PC-3 (cell line): ENCODE results near the gene AUTS2. TPM values are rescaled to one million over a fixed set of nuclear protein-coding genes. Genes with fewer than 3 reads are reported as not detected.

Source experiments
- ATAC-seq: fragments of 200-7000 bp; cut with Tn5 transposase; 2 replicates; pipeline ENCODE4 v1.9.1; 2020; ENCODE audit warnings: mild to moderate bottlenecking, moderate library complexity
- BruUV-seq: library from RNA; stranded (reverse); fragments of 400-500 nt; replicated peaks from 2 replicates; lab custom pipeline; 2021; lab: Mats Ljungman, UMichigan
- CTCF ChIA-PET: fragments of 300-600 bp; sonication (Branson Sonifier 250); formaldehyde crosslinking; loops from one replicate; lab custom pipeline; 2022; ENCODE audit warnings: antibody characterized with exemption; lab: Charles Lee
- POLR2A ChIA-PET: fragments of 300-600 bp; sonication (Branson Sonifier 250); formaldehyde crosslinking; loops from one replicate; lab custom pipeline; 2022; ENCODE audit warnings: antibody characterized with exemption; ENCODE audit not compliant: unreplicated experiment; lab: Charles Lee
- DNase-seq: peaks from one replicate; pipeline ENCODE4 v3.0.0-alpha.2; 2015
- H2AFZ ChIP-seq: fragments of 300-600 bp; sonication (generic); 2 replicates; pipeline ENCODE4 v1.6.0; 2016; ENCODE audit warnings: antibody characterized with exemption, low read length
- H3F3A ChIP-seq: fragments of 300-600 bp; sonication (generic); one replicate; pipeline ENCODE4 v1.6.0; 2017; ENCODE audit warnings: antibody characterized with exemption, low read length, control low read depth, mild to moderate bottlenecking; ENCODE audit not compliant: unreplicated experiment
- H3K27ac ChIP-seq: fragments of 300-600 bp; sonication (generic); 2 replicates; pipeline ENCODE4 v1.5.1; 2016; ENCODE audit warnings: mild to moderate bottlenecking, low read length
- H3K27me3 ChIP-seq: fragments of 300-600 bp; sonication (generic); 2 replicates; pipeline ENCODE4 v1.6.1; 2016; ENCODE audit warnings: low read length, mixed read lengths
- H3K36me3 ChIP-seq: fragments of 300-600 bp; sonication (generic); 2 replicates; pipeline ENCODE4 v1.6.1; 2016; ENCODE audit warnings: low read depth, mixed run types, low read length, mixed read lengths
- H3K4me1 ChIP-seq: fragments of 300-600 bp; sonication (generic); 2 replicates; pipeline ENCODE4 v1.5.1; 2016; ENCODE audit warnings: low read length; ENCODE audit not compliant: insufficient read depth
- H3K4me2 ChIP-seq: fragments of 300-600 bp; sonication (generic); 2 replicates; pipeline ENCODE4 v1.6.0; 2016; ENCODE audit warnings: low read length
- H3K4me3 ChIP-seq: fragments of 300-600 bp; sonication (generic); 2 replicates; pipeline ENCODE4 v1.5.1; 2016; ENCODE audit warnings: mild to moderate bottlenecking, low read length, mixed read lengths
- H3K79me2 ChIP-seq: fragments of 300-600 bp; sonication (generic); 2 replicates; pipeline ENCODE4 v1.6.1; 2017; ENCODE audit warnings: low read length, mixed read lengths
- H3K9ac ChIP-seq: fragments of 300-600 bp; sonication (generic); 2 replicates; pipeline ENCODE4 v1.6.0; 2016; ENCODE audit warnings: mild to moderate bottlenecking, low read length
- H3K9me2 ChIP-seq: fragments of 300-600 bp; sonication (generic); replicated peaks from 2 replicates; pipeline ENCODE4 v1.6.1; 2016; ENCODE audit warnings: mixed run types, low read length, mixed read lengths
- H3K9me3 ChIP-seq: fragments of 300-600 bp; sonication (generic); 2 replicates; pipeline ENCODE4 v1.6.1; 2016; ENCODE audit warnings: low read length, mixed read lengths
- H4K20me1 ChIP-seq: fragments of 300-600 bp; sonication (generic); 2 replicates; pipeline ENCODE4 v1.6.1; 2016; ENCODE audit warnings: low read length, mixed read lengths
- EZH2 ChIP-seq: fragments of 300-600 bp; sonication (generic); IDR thresholded peaks from one replicate; pipeline ENCODE4 v1.6.1; 2017; ENCODE audit warnings: antibody characterized with exemption, mild to moderate bottlenecking, low read length; ENCODE audit not compliant: unreplicated experiment
- EZH2phosphoT487 ChIP-seq: fragments of 300-600 bp; sonication (generic); IDR thresholded peaks from 2 replicates; pipeline ENCODE4 v1.6.1; 2018; ENCODE audit warnings: mild to moderate bottlenecking, antibody characterized with exemption, low read length, borderline replicate concordance
- intact Hi-C: fragments of 100-400 bp; cut with micrococcal nuclease; formaldehyde crosslinking; loops from 2 replicates; pipeline ENCODE4 v1.9.0; 2023
- total RNA-seq: library from RNA; depleted of rRNA; stranded (reverse); fragments of >200 nt; gene quantifications from 2 replicates; pipeline ENCODE4 v1.2.3, GENCODE V29; 2014
- TF ChIP-seq, protein P1 (sequence below): fragments of 300-600 bp; sonication (generic); conservative IDR thresholded peaks from 2 replicates; pipeline ENCODE4 v1.5.1; 2017; ENCODE audit warnings: antibody characterized with exemption, low read depth, mild to moderate bottlenecking, low read length

The AUTS2 gene
- total RNA-seq, 1 experiment from 2014 or later: not detected

DNA sequence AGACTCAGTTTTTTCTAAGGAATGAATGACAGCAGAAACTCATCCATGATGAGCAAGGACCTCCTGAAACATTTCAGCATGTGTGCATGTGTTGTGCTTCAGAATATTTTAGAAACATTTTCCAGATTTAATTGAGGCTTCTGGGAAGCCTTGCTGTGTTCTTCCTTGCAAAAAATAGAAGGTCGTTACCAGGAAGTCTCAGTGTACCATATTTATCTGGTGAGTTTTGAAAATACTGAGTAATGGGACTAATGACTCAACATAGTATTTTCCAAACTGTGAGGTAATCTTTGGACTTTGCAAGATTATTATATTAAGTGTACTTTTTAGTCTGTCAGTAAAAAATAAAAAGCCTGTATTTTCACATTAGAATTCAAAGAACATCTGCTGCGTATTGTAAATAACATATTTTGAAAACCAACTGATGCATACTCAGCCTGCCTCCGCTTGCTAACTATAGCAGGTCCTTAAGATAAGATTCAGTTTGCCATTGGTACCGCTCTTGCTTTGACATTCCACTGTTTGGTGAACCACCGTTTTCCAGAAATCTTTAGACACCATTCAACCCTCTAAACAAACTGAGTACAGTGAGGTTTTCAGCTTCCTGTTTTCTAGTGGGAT, 794.1 kb downstream of the AUTS2 start:
- Histone ChIP-seq H3K27ac (no peak overlapping the region), H3K9me2 (no peaks in the 10 kb centered on the region), H4K20me1 (no peaks in the 10 kb centered on the region), H3K4me1 (no peaks in the 10 kb centered on the region), H3K27me3 (no peaks in the 10 kb centered on the region), H3K4me3 (no peak overlapping the region), H3K36me3 (no peaks in the 10 kb centered on the region), H3F3A (no peaks in the 10 kb centered on the region), H3K9me3 (no peaks in the 10 kb centered on the region), H3K79me2 (no peaks in the 10 kb centered on the region), H2AFZ (no peak overlapping the region), H3K9ac (no peak overlapping the region), H3K4me2 (no peak overlapping the region)
- ChIA-PET POLR2A (no interaction called here), CTCF (no interaction called here)
- intact Hi-C loops: no loop called here
- no peak for DNase-seq
- no TSS peak for BruUV-seq
- no peak for ATAC-seq
- no peak for TF ChIP-seq EZH2phosphoT487
- TF ChIP-seq EZH2: no peak
- TF ChIP-seq, protein P1, sequence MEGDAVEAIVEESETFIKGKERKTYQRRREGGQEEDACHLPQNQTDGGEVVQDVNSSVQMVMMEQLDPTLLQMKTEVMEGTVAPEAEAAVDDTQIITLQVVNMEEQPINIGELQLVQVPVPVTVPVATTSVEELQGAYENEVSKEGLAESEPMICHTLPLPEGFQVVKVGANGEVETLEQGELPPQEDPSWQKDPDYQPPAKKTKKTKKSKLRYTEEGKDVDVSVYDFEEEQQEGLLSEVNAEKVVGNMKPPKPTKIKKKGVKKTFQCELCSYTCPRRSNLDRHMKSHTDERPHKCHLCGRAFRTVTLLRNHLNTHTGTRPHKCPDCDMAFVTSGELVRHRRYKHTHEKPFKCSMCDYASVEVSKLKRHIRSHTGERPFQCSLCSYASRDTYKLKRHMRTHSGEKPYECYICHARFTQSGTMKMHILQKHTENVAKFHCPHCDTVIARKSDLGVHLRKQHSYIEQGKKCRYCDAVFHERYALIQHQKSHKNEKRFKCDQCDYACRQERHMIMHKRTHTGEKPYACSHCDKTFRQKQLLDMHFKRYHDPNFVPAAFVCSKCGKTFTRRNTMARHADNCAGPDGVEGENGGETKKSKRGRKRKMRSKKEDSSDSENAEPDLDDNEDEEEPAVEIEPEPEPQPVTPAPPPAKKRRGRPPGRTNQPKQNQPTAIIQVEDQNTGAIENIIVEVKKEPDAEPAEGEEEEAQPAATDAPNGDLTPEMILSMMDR: no peak

DNA sequence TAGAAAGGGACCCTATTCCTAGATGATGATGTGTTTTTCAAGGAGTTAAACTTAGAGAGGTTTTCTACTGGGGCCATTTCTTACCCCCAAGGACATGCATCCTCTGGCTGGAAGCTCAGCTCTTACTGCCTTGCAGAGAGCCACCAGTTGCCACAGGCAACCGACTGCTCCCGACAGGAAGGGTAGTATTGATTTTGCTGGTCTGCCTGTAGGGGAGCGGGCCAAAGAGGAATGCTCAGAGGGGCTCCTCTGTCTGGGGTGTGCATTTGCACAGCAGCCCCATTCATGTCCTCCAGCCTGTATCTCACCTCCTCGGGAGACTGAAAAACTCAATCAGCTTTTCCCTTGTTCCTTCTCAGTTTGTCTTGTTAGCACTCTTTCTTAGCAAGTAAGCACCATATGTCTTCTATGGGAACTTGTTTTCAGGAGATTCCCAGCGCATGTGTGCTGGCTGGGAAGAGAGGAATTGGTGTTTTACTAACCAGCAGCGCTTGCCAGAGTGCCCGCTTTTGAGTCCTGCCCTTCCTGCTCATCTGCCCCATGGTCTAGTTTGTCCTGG, 794.7 kb downstream of the AUTS2 start:
- Histone ChIP-seq H3K9me2 (no peaks in the 10 kb centered on the region), H3K9me3 (no peaks in the 10 kb centered on the region), H3K9ac (no peak overlapping the region), H2AFZ (no peak overlapping the region), H3K27me3 (no peaks in the 10 kb centered on the region), H3F3A (no peaks in the 10 kb centered on the region), H3K4me3 (no peak overlapping the region), H3K4me1 (no peaks in the 10 kb centered on the region), H3K27ac (no peak overlapping the region), H3K4me2 (no peak overlapping the region), H3K36me3 (no peaks in the 10 kb centered on the region), H4K20me1 (no peaks in the 10 kb centered on the region), H3K79me2 (no peaks in the 10 kb centered on the region)
- no TSS peak for BruUV-seq
- ATAC-seq (no peak), DNase-seq (no peak)
- CTCF ChIA-PET: no interaction called here
- intact Hi-C loops: no loop called here
- POLR2A ChIA-PET: no interaction called here
- TF ChIP-seq, protein P1: no peak
- TF ChIP-seq EZH2phosphoT487 (no peak), EZH2 (no peak)

DNA sequence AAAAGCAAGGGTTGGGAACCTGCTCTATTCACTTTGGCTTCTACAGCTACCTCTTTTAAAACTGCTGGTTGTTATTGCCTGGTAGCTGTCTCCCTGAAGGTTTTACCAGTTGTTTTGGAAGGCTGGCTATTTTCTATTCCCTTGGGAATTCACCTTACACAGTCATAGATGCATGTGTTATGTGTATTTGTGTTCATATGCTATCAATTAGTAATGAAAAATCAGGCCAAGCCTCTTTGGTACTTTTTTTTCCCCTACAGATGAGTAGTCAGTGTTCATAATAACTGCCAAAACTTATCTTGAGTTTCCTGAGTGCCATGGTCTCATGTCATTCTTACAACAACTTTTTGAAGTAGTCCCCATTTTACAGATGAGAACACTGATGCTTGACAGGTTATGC, 795.7 kb downstream of the AUTS2 start:
- Histone ChIP-seq H3F3A (no peaks in the 10 kb centered on the region), H3K4me2 (no peak overlapping the region), H3K9me3 (no peaks in the 10 kb centered on the region), H3K27me3 (no peaks in the 10 kb centered on the region), H4K20me1 (no peaks in the 10 kb centered on the region), H3K9me2 (no peaks in the 10 kb centered on the region), H3K27ac (no peak overlapping the region), H3K9ac (no peak overlapping the region), H3K4me3 (no peak overlapping the region), H2AFZ (no peak overlapping the region), H3K36me3 (no peaks in the 10 kb centered on the region), H3K79me2 (no peaks in the 10 kb centered on the region), H3K4me1 (no peaks in the 10 kb centered on the region)
- intact Hi-C loops: no loop called here
- ChIA-PET CTCF (no interaction called here), POLR2A (no interaction called here)
- no TSS peak for BruUV-seq
- TF ChIP-seq, protein P1: no peak
- no peak for TF ChIP-seq EZH2phosphoT487
- DNase-seq (no peak), ATAC-seq (no peak)
